H1 (cell line): ENCODE results near the gene REPIN1. TPM values are rescaled to one million over a fixed set of nuclear protein-coding genes. Genes with fewer than 3 reads are reported as not detected.
A peak's percentile ranks its signal among the peaks of the same experiment; 100 is the strongest.

Experiments used
- CTCF ChIA-PET: fragments of 300-600 bp; sonication (Branson Sonifier 250); formaldehyde crosslinking; loops from one replicate; lab custom pipeline; 2021; ENCODE audit not compliant: partially characterized antibody; lab: Charles Lee
- POLR2A ChIA-PET: fragments of 300-600 bp; sonication (Branson Sonifier 250); formaldehyde crosslinking; loops from one replicate; lab custom pipeline; 2021; ENCODE audit warnings: inconsistent platforms; ENCODE audit not compliant: partially characterized antibody; lab: Charles Lee
- DNase-seq, 2 experiments: peaks; one replicate each; pipeline versions ENCODE4 v3.0.0 to v3.0.0-alpha.2; 2010 to 2022; ENCODE audit warnings: low spot score in 2 of 2, low read depth in 1 of 2, mixed read lengths in 1 of 2
- FAIRE-seq: peaks from 2 replicates; lab custom pipeline; 2011; peaks lifted over from hg19 to GRCh38; lab: Jason Lieb, UNC
- H2AFZ ChIP-seq: 2 replicates; pipeline ENCODE4 v1.8.1; 2012; ENCODE audit warnings: low read length, inconsistent platforms
- H2AK5ac ChIP-seq: 2 replicates; pipeline ENCODE4 v1.6.1; 2013; ENCODE audit warnings: low read depth, low read length
- H2BK120ac ChIP-seq: replicated peaks from 2 replicates; pipeline ENCODE3; 2013; ENCODE audit warnings: low read depth, low read length, inconsistent platforms
- H2BK12ac ChIP-seq: 2 replicates; pipeline ENCODE4 v1.6.1; 2013; ENCODE audit warnings: low read depth, low read length
- H2BK15ac ChIP-seq: 2 replicates; pipeline ENCODE4 v1.6.1; 2013; ENCODE audit warnings: low read length
- H2BK20ac ChIP-seq: 2 replicates; pipeline ENCODE4 v1.6.1; 2013; ENCODE audit warnings: low read length
- H2BK5ac ChIP-seq: 2 replicates; pipeline ENCODE4 v1.6.1; 2013; ENCODE audit warnings: low read depth, low read length
- H3K14ac ChIP-seq: 2 replicates; pipeline ENCODE4 v1.6.1; 2013; ENCODE audit warnings: inconsistent platforms; ENCODE audit not compliant: insufficient read length
- H3K18ac ChIP-seq: 2 replicates; pipeline ENCODE4 v1.6.1; 2013; ENCODE audit warnings: low read length; ENCODE audit errors: extremely low read depth
- H3K23ac ChIP-seq: 2 replicates; pipeline ENCODE4 v1.6.1; 2013; ENCODE audit warnings: inconsistent platforms; ENCODE audit not compliant: insufficient read length
- H3K23me2 ChIP-seq: 2 replicates; pipeline ENCODE4 v1.6.1; 2013; ENCODE audit warnings: low read depth, low read length
- H3K27ac ChIP-seq: 2 replicates; pipeline ENCODE4 v1.6.1; 2011; ENCODE audit warnings: low read depth, low read length, inconsistent platforms
- H3K27me3 ChIP-seq, 4 experiments: replicated peaks in 1 of 4; 1 replicate in 1 of 4; 2 replicates in 3 of 4; pipeline versions ENCODE4 v1.6.1 to v1.8.1; 2011 to 2013; ENCODE audit warnings: low read length in 3 of 4, mild to moderate bottlenecking in 3 of 4, inconsistent platforms in 2 of 4, mixed read lengths in 2 of 4, moderate library complexity in 1 of 4; ENCODE audit not compliant: control insufficient read depth in 3 of 4, insufficient read depth in 3 of 4; ENCODE audit errors: extremely low read depth in 1 of 4
- H3K36me3 ChIP-seq, 4 experiments: 2 replicates each; pipeline versions ENCODE4 v1.6.1 to v1.8.1; 2011 to 2013; ENCODE audit warnings: mild to moderate bottlenecking in 4 of 4, low read length in 3 of 4, moderate library complexity in 2 of 4, control low read depth in 1 of 4, inconsistent platforms in 1 of 4; ENCODE audit not compliant: insufficient read depth in 4 of 4, control insufficient read depth in 2 of 4
- H3K4ac ChIP-seq: replicated peaks from 2 replicates; pipeline ENCODE3; 2013; ENCODE audit warnings: low read length, low read depth, mixed read lengths, inconsistent platforms; ENCODE audit not compliant: insufficient read length
- H3K4me1 ChIP-seq, 4 experiments: replicated peaks in 1 of 4; 1 replicate in 1 of 4; 2 replicates in 3 of 4; pipeline versions ENCODE4 v1.6.1 to v1.8.1; 2011 to 2013; ENCODE audit warnings: low read length in 3 of 4, inconsistent platforms in 2 of 4, mixed read lengths in 1 of 4; ENCODE audit not compliant: insufficient read depth in 4 of 4, control insufficient read depth in 3 of 4
- H3K4me2 ChIP-seq, 2 experiments: 2 replicates each; pipeline versions ENCODE4 v1.6.1 to v1.8.1; 2011 to 2013; ENCODE audit warnings: low read depth in 2 of 2, low read length in 2 of 2, control low read depth in 1 of 2, inconsistent platforms in 1 of 2, mild to moderate bottlenecking in 1 of 2; ENCODE audit not compliant: insufficient read depth in 1 of 2
- H3K4me3 ChIP-seq, 4 experiments: fragments of 200-600, 300-600 bp in 1 of 4; sonication (generic), shearing (Covaris generic), sonication (Bioruptor Twin) in 1 of 4; 2 replicates each; pipeline versions ENCODE4 v1.5.1 to v1.8.1; 2011 to 2016; ENCODE audit warnings: low read length in 4 of 4, low read depth in 3 of 4, control low read depth in 2 of 4, inconsistent platforms in 2 of 4, mild to moderate bottlenecking in 2 of 4, mixed read lengths in 1 of 4, moderate library complexity in 1 of 4; ENCODE audit not compliant: insufficient read depth in 2 of 4; ENCODE audit errors: extremely low read depth in 1 of 4
- H3K56ac ChIP-seq: replicated peaks from 2 replicates; pipeline ENCODE3; 2013; ENCODE audit warnings: low read depth, mild to moderate bottlenecking, mixed read lengths, low read length, inconsistent platforms; ENCODE audit not compliant: insufficient read length
- H3K79me1 ChIP-seq: 2 replicates; pipeline ENCODE4 v1.6.1; 2013; ENCODE audit warnings: low read depth, low read length, control low read depth
- H3K79me2 ChIP-seq, 2 experiments: 2 replicates each; pipeline versions ENCODE4 v1.6.1 to v1.8.1; 2012 to 2013; ENCODE audit warnings: low read length in 2 of 2, mild to moderate bottlenecking in 2 of 2, inconsistent platforms in 1 of 2; ENCODE audit not compliant: insufficient read depth in 2 of 2, control insufficient read depth in 1 of 2
- H3K9ac ChIP-seq, 4 experiments: replicated peaks in 1 of 4; 1 replicate in 1 of 4; 2 replicates in 3 of 4; pipeline versions ENCODE4 v1.6.1 to v1.8.1; 2011 to 2013; ENCODE audit warnings: low read depth in 3 of 4, low read length in 3 of 4, control low read depth in 2 of 4, mild to moderate bottlenecking in 2 of 4, moderate library complexity in 2 of 4, inconsistent platforms in 1 of 4; ENCODE audit errors: extremely low read depth in 1 of 4
- H3K9me3 ChIP-seq, 2 experiments: 2 replicates each; pipeline versions ENCODE4 v1.6.1 to v1.8.1; 2012 to 2013; ENCODE audit warnings: mild to moderate bottlenecking in 2 of 2, moderate library complexity in 2 of 2, control low read depth in 1 of 2, inconsistent platforms in 1 of 2, low read depth in 1 of 2, low read length in 1 of 2, mixed read lengths in 1 of 2; ENCODE audit not compliant: insufficient read depth in 2 of 2
- H4K20me1 ChIP-seq, 2 experiments: replicated peaks in 1 of 2; 2 replicates each; pipeline versions ENCODE3 to v1.8.1; 2011 to 2013; ENCODE audit warnings: inconsistent platforms in 2 of 2, low read length in 2 of 2, mild to moderate bottlenecking in 1 of 2; ENCODE audit not compliant: insufficient read depth in 2 of 2, control insufficient read depth in 1 of 2
- H4K5ac ChIP-seq: 2 replicates; pipeline ENCODE4 v1.6.1; 2013; ENCODE audit warnings: low read length, low read depth, mixed read lengths, inconsistent platforms; ENCODE audit not compliant: insufficient read length
- H4K8ac ChIP-seq: 2 replicates; pipeline ENCODE4 v1.8.0; 2013; ENCODE audit warnings: mild to moderate bottlenecking, moderate library complexity, low read length, inconsistent platforms; ENCODE audit not compliant: insufficient read depth; ENCODE audit errors: extremely low read depth
- H4K91ac ChIP-seq: replicated peaks from 2 replicates; pipeline ENCODE3; 2013; ENCODE audit warnings: low read length, mixed read lengths, inconsistent platforms; ENCODE audit not compliant: insufficient read length
- BCL11A ChIP-seq, 2 experiments: IDR thresholded peaks; one replicate each; pipeline ENCODE4 v1.6.1; 2011; ENCODE audit warnings: low read depth in 2 of 2, low read length in 2 of 2, mild to moderate bottlenecking in 2 of 2
- BRCA1 ChIP-seq: IDR thresholded peaks from 2 replicates; pipeline ENCODE4 v1.6.1; 2012; ENCODE audit warnings: low read depth, low read length, improper control_type of control experiment
- FOSL1 ChIP-seq: IDR thresholded peaks from 2 replicates; pipeline ENCODE4 v1.6.1; 2011; ENCODE audit warnings: mild to moderate bottlenecking, low read depth, low read length, moderate library complexity; ENCODE audit not compliant: insufficient read depth
- RBBP5 ChIP-seq: IDR thresholded peaks from 2 replicates; pipeline ENCODE4 v1.7.1; 2012; ENCODE audit warnings: low read depth, mild to moderate bottlenecking, inconsistent platforms, low read length, moderate library complexity, borderline replicate concordance
- SP1 ChIP-seq: IDR thresholded peaks from 2 replicates; pipeline ENCODE4 v1.6.1; 2011; ENCODE audit warnings: low read depth, low read length
- SP4 ChIP-seq: IDR thresholded peaks from 2 replicates; pipeline ENCODE4 v1.6.1; 2012; ENCODE audit warnings: low read length, inconsistent platforms
- SUZ12 ChIP-seq: fragments of 200-600 bp; sonication (generic); IDR thresholded peaks from 2 replicates; pipeline ENCODE4 v1.6.1; 2012; ENCODE audit warnings: mild to moderate bottlenecking, inconsistent platforms, low read length, moderate library complexity, mixed read lengths
- WGBS, 2 experiments: shearing (Covaris generic) in 1 of 2; methylation state at CpG; one replicate each; pipeline versions ENCODE4 v1.1.6 to v1.1.7; 2013 to 2015; ENCODE audit warnings: low lambda C conversion rate in 2 of 2, mixed read lengths in 2 of 2, inconsistent platforms in 1 of 2, low coverage in 1 of 2, missing lambda C conversion rate in 1 of 2; ENCODE audit not compliant: insufficient replicate concordance in 2 of 2, insufficient coverage in 1 of 2, insufficient read length in 1 of 2; ENCODE audit errors: extremely low coverage in 1 of 2, missing lambda C conversion rate in 1 of 2; 5-methylcytosine and 5-hydroxymethylcytosine counted together
- polyA plus RNA-seq, 7 experiments: library from polyadenylated mRNA; depleted of rRNA in 3 of 7; stranded (reverse) in 5 of 7; unstranded in 2 of 7; fragments of >200 nt in 5 of 7; fragments of 200-250 nt in 2 of 7; gene quantifications; 1 replicate in 5 of 7; 2 replicates in 1 of 7; 4 replicates in 1 of 7; pipeline versions ENCODE4 v1.2.1 to v1.2.3, GENCODE V29; 2011 to 2013; ENCODE audit warnings: missing spikeins in 2 of 7, mixed read lengths in 2 of 7
- total RNA-seq: library from RNA; stranded (reverse); fragmentation: NEBNext Ultra II Directional; extraction: Animal tissue kit (Norgen Biotek cat#: 25700); gene quantifications from 2 replicates; pipeline ENCODE4 v1.2.1, GENCODE V29; 2021

REPIN1 gene
- total and polyA plus RNA-seq, 2 of the 8 experiments (the other 6 are each of a cell fraction or from before 2014, with no cell fraction given): 98.6 to 125 TPM

DNA sequence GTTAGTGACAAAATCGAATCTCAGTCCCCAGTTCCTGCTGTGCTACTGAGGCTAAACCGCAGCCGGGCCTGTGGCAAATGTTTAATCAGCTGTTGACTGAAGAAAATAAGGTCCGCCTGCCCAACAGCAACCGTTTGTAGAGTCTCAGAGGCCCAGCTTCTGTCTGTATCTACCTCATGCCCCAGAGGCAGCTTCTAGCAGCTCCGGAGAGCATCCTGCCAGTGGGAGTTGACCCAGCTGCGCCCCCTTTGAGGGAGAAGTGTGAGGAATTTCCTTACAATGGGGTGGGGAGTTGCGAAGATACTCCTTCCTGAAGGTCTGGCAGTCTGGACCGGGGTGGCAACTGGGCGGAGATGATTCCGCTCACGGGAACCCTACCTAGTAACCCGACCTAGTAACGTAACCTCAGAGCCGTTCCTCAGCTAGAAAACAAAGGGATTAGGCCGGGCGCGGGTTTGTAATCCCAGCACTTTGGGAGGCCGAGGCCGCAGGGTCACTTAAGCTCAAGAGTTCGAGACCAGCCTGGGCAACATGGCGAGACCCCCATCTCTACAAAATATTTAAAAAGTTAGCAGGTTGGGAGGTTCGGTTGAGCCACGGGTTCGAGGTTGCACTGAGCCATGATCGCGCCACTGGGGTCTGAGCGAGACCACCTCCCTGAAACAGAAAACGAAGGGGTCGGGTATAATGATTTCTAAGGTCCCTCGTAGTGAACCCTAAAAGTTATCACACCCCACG is 9.7 kb downstream of the REPIN1 start:
- H3K9ac ChIP-seq: peak overlapping the region in 3 of 4 experiments; percentile 53 to 72 (median 71); a peak in 5 of 7 replicates
- H3K4me1 ChIP-seq: peaks cover 15 to 41% (median 24%) of the 10 kb centered on the region in 4 experiments
- H2BK12ac ChIP-seq: no peak overlapping the region
- peak overlapping the region; percentile 91 for H4K8ac ChIP-seq
- peak overlapping the region; percentile 70 for H3K27ac ChIP-seq
- ChIA-PET CTCF (interaction anchor here (0.9 to 2.1 kb wide), 16 partner anchors 9 to 92 kb away, joined by 3 to 18 read pairs (median 4); partner anchors contain the start of gene REPIN1), POLR2A (interaction anchor here (0.6 to 6.1 kb wide), 19 partner anchors 8 to 53 kb away, joined by 3 to 93 read pairs (median 4); partner anchors contain the start of genes RARRES2 and REPIN1)
- peaks cover 0 to 4% of the 10 kb centered on the region in 2 experiments for H4K20me1 ChIP-seq
- peak overlapping the region; percentile 43; the same call in 1 of the 2 replicates for H2BK20ac ChIP-seq
- H3K14ac ChIP-seq: no peak overlapping the region
- H3K36me3 ChIP-seq: peaks cover 3 to 22% (median 8%) of the 10 kb centered on the region in 4 experiments; a peak in 6 of 8 replicates
- no peak overlapping the region for H2BK120ac ChIP-seq
- no peak overlapping the region for H3K23ac ChIP-seq
- no peak overlapping the region for H2AFZ ChIP-seq
- H2BK5ac ChIP-seq: peak overlapping the region; percentile 71
- peak overlapping the region; percentile 98 for H3K18ac ChIP-seq
- H3K9me3 ChIP-seq: no peaks in the 10 kb centered on the region
- peak overlapping the region; percentile 93 for H3K56ac ChIP-seq
- H2BK15ac ChIP-seq: no peak overlapping the region
- FAIRE-seq: peak; percentile 72
- H4K5ac ChIP-seq: peak overlapping the region; percentile 89
- peak overlapping the region; percentile 54 to 96 (median 62) for H3K4me3 ChIP-seq
- no peak overlapping the region for H2AK5ac ChIP-seq
- H3K4ac ChIP-seq: no peak overlapping the region
- peaks cover 11% of the 10 kb centered on the region for H3K23me2 ChIP-seq
- H4K91ac ChIP-seq: peak overlapping the region; percentile 26
- peak; percentile 82 to 88 for DNase-seq
- no peaks in the 10 kb centered on the region for H3K27me3 ChIP-seq
- peaks cover 15% of the 10 kb centered on the region for H3K79me1 ChIP-seq
- peaks cover 0 to 50% of the 10 kb centered on the region in 2 experiments for H3K79me2 ChIP-seq
- H3K4me2 ChIP-seq: peak overlapping the region; percentile 68 to 94
- WGBS, 2 experiments: 9% methylated on average over 32 of the region's 32 CpGs; no CpG with 5 or more reads in 1 of the 2 experiments
- TF ChIP-seq SUZ12 (no peak), SP4 (no peak), RBBP5 (no peak), BCL11A (IDR thresholded peaks at IDR 0.05; ENCODE audit: low read depth in 2 of 2, low read length in 2 of 2) (no peak), BRCA1 (no peak), SP1 (peak; percentile 52; the same call in 1 of the 2 replicates), FOSL1 (no peak)
